HG02943 (cell line): ENCODE results near the gene DMRTA1.
"Not testable (repeated sequence)": the region's sequence is repeated elsewhere in the genome, so short reads cannot be mapped to it uniquely, and the experiment has no call there.

ENCODE experiments used
- ATAC-seq: cut with Tn5 transposase; IDR thresholded peaks from one replicate; pipeline ENCODE4 v1.9.1; 2021; ENCODE audit warnings: mild to moderate bottlenecking, low read depth, moderate library complexity; ENCODE audit not compliant: unreplicated experiment

Gene DMRTA1, protein sequence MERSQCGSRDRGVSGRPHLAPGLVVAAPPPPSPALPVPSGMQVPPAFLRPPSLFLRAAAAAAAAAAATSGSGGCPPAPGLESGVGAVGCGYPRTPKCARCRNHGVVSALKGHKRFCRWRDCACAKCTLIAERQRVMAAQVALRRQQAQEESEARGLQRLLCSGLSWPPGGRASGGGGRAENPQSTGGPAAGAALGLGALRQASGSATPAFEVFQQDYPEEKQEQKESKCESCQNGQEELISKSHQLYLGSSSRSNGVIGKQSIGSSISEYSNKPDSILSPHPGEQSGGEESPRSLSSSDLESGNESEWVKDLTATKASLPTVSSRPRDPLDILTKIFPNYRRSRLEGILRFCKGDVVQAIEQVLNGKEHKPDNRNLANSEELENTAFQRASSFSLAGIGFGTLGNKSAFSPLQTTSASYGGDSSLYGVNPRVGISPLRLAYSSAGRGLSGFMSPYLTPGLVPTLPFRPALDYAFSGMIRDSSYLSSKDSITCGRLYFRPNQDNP

DNA sequence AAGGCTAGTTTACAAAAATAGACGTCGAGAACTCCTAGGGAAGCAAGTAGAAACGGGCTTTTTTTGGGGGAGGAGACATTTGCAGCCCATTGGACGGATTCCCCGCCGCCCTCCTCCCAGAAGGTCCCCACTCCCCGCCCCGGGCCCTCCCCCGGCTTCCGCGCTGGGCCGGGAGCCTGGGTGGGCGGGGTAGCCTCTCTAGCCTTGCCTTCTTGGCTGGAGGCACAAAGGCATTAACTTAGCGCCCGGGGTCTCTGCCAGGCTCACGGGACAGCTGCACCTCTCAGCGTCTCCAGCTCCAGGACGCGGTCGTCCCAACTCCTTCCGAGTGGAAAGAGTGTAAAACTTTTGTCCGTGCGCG, at the start of gene DMRTA1:
TSS of gene DMRTA1 (plus strand) at position 236 of the 361 bp plus-strand sequence. CDS start 242 bp downstream, outside the sequence.
- ATAC-seq: peak; percentile 23

DNA sequence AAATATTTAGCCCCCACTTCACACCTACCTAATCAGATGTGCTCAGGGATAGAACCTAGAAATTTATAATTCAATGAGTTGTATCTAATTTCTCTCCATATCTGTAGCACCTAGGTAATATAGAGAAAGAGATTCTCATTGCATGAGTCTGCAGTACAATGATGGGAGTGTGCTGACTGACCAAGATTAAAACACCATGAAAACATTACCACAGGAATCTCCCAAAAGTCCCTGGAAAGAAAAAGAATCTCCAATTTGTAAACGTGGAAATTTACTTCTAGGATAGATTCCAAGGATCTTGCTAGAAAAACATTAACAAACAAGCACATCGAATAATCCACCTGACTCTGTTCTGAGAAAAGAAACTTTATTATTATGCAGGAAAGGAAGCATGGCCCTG, 45.0 kb upstream of the DMRTA1 start:
- no peak for ATAC-seq

DNA sequence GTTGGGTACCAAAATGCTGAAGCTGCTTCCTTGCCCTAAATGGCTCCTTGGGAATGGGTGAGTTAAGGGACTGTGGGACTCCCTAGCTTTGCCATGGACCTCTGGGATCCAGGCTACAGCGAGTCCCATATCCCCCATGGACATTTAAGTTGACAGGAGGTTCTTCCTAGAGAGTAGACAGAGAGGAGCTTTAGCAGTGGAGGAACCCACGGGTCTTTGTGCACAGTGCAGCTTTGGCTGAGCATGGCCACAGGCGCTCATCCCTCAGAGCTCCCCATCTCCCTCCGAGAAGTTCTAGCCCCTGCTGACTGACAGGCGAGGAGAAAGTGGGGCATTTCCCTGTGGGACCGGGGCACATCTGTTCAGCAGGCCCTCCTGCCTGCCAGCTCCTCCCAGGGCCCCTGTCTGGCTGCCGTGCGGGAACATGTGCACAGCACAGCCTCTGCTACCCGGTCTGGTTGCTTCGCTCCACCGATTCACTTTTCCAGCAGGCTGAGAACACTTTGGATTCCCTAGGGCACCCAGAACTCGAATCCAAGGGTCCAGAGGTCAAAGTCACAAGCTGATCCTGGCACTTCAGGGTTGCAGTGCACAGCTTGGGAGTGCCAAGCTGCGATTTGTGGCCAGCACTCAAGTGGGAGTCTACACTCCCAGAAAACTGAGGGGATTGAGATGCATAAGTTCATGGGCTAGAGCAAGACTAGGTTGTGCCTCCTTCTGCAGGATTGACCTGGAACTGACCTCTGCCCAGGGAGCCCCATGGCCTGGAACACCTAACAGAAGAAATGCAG, 40.6 kb upstream of the DMRTA1 start:
- no peak for ATAC-seq

DNA sequence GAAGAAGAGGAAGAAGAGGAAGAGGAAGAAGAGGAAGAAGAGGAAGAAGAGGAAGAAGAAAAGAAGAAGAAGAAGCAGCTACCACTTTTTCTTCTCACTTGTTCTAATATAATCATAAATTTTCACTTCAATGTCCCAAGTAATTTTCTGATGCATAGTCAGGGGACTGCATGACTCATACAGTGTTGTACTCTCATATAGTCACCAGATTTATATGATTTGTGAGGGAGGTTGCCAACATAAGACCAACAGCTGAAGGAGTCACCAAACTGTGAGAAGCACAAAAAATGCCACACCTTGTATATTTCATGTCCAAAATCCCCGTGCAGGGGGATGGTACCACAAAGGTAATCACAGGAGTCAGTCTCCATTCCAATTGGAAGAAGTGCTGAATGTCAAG, 32.7 kb upstream of the DMRTA1 start:
- ATAC-seq: no peak

DNA sequence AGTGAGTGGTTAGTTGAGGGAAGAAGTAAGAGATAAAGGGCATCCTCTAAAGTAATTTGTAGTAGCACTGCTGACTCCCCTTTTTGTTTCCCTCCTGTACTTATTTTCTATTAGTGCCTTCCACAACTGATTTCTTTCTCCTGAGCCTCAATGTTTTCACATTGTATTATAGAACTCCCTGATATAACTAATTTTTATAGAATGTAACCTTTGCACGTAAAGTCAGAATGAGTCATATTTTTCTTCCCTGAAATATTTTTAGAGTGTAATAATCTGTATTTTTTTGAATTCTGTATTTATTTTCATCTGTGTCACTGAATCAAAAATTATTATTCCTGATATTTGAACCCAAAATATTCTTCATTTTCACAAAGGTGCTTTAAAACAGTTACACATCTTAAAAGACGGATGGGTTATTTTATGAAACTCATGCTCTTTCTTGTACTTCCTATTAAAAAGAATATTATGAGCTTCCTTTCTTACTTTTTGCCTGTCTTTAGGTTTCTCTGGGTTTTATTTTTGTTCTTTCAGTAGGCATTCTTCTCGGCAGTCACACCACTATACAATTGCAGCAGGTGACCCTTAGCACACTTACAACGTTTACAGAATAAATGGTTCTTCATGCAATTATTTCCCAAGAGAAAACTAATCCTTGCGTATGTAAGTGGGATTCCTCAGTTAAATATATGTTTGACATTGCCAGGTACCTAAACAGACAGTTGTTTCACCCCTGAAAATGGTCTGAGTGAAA, 30.5 kb upstream of the DMRTA1 start:
- ATAC-seq: no peak

DNA sequence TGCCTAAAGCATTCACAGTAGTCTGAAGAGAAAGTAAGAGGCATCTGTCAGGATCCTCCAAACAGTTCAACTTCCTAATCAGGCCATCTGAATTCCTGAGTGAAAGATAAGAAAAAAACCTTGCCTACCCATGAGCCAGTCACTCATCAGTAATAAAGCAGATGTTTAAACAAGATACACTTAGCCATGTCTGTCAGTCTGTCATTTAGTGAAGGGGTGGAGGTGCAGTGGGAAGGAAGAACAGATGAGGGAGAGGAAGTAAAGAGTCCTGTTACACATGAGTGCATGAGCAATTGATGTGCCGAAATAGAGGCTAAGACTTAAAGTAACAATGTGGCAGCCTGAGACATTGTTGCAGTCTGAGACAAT, 29.9 kb upstream of the DMRTA1 start:
- ATAC-seq: no peak

DNA sequence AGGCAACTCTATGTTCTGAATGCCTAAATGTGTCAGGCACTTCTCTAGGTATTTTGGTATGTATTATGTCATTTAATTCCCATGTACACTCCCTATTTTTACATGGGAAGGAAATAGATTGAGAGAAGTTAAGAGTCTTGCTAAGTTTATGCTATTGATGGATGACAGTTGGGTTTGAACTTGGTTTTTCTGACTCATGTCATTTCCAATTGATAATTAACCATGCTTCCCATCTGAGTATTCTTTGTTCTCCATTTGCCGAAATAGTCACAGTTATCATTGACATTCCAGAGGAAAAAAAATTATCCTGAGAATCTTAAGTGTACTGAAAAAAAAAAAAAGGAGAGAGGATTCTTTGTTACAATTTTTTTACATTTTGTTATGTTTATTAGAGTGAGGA, 23.1 kb upstream of the DMRTA1 start:
- no peak for ATAC-seq

DNA sequence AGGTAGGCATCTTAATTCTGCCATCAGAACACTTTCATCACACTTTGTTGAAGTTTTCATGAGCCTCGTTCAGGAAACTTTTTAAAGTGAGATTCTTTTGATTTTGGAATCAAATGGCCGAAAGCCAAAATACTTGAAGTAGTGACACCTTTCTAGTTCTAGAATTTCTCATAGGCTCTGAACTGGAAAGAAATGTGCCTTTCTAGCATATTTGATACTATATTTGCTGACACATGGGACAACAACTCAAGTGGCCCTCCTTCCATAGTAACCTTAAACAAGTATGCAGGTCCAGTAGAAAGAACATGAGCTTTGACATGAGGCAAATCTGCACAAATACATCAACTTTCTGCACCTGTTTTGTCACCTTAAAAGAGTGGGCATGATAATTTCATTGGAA, 22.0 kb upstream of the DMRTA1 start:
- ATAC-seq: no peak

DNA sequence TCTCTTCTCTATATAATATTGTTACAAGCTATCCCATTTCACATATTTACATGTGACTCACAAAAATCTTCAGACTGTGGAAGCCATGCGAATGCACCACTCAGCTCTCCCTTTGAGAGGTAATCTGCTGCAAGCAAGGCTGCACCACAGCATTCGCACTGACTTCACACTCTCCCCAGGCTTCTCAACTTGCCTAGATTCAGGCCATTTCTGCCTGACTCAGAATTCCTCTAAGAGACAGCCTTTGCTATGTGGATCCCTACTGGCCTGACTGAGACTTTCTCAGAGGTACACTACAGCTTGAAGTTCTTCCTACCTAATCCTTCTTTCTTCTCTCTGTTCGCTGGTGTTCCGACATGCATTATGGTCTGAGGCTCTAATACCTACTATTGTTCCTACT, 21.1 kb upstream of the DMRTA1 start:
- ATAC-seq: no peak

DNA sequence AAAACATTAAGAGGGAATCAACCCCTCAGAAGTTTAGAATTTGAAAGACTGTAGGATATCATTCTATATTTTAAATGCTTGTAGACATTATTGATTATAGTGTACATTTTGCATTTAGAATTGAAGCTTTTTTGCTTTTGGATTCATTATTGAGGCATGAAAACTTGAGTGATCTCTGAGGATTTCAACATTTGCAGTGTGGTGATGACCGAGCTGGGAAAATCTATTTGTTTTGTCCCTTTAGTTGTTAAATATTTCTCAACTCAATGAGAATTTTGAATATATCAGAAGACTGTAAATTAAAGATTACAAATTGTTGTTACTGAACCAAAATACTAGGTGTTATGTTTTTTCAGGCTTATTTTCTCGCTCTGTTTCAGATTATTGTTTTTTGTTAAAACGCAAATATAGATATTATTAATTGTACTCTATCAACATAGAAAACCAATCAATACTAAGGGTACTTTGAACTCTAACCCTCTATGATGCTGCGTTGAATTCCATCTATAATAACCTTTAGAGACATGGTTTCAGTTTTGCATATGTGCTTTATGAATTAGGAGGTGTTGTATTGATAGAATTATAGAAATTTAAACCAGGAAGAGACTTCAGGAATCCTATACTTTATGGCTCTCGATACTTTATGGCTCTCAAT, 19.3 kb upstream of the DMRTA1 start:
- ATAC-seq: no peak

DNA sequence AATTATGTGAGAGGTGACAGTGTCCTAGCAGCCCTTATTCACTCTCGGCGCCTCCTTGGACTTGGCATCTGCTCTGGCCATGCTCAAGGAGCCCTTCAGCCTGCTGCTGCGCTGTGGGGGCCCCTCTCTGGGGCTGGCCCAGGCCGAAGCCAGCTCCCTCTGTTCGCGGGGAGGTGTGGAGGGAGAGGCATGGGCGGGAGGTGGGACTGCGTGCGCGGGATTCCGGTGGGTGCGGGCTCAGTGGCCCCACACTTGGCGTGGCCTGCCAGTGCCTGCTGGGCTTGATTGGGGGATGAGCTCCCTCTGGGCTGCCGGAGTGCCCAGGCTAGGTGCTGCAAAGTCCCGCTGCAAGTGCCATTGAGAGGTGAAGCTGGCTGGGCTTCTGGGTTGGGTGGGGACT, 12.9 kb upstream of the DMRTA1 start:
- no peak for ATAC-seq

DNA sequence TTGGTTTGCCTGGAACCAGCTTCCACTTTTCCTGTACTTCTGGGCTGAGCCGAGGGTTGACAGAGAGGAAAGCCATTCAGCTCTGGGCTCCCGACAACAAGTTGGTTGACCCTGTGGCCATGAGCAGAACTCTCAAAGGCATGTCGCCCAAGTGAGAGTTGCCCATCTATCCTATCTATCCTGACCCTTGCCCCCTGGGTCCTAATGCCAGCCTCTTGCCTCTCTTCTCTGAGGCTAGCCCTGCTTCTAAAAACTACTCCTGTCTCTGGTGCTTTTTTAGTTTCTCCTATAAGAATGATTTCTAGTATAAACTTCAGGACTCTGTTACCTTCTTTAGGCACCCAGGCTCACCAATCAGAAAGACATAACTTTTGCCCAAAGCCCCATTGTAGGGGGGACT, 11.4 kb upstream of the DMRTA1 start:
- ATAC-seq: not testable (repeated sequence)

DNA sequence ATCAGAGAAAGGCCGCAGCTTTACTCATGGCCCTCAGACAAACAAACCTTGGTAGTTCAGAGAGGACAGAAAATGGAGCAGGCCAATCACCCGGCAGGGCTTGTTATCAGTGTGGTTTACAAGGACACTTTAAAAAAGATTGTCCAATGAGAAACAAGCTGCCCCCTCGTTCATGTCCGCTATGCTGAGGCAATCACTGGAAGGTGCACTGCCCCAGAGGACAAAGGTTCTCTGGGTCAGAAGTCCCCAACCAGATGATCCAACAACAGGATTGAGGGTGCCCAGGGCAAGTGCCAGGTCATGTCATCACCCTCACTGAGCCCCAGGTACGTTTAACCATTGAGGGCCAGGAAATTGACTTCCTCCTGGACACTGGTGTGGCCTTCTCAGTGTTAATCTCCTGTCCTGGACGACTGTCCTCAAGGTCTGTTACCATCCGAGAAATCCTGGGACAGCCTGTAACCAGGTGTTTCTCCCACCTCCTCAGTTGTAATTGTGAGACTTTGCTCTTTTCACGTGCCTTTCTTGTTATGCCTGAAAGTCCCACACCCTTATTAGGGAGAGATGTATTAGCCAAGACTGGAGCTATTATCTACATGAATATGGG, 9.1 kb upstream of the DMRTA1 start:
- ATAC-seq: not testable (repeated sequence)

DNA sequence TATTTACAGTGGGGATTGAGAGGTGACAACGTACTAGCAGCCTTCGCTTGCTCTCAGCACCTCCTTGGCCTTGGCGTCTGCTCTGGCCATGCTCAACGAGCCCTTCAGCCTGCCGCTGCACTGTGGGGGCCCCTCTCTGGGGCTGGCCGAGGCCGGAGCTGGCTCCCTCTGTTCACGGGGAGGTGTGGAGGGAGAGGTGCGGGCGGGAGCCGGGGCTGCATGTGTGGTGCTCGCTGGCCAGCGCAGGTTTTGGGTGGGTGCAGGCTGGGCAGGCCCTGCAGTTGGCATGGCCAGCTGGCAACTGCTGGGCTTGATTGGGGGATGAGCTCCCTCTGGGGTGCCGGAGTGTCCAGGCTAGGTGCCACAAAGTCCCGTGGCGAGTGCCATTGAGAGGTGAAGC, 5.8 kb upstream of the DMRTA1 start:
- no peak for ATAC-seq

DNA sequence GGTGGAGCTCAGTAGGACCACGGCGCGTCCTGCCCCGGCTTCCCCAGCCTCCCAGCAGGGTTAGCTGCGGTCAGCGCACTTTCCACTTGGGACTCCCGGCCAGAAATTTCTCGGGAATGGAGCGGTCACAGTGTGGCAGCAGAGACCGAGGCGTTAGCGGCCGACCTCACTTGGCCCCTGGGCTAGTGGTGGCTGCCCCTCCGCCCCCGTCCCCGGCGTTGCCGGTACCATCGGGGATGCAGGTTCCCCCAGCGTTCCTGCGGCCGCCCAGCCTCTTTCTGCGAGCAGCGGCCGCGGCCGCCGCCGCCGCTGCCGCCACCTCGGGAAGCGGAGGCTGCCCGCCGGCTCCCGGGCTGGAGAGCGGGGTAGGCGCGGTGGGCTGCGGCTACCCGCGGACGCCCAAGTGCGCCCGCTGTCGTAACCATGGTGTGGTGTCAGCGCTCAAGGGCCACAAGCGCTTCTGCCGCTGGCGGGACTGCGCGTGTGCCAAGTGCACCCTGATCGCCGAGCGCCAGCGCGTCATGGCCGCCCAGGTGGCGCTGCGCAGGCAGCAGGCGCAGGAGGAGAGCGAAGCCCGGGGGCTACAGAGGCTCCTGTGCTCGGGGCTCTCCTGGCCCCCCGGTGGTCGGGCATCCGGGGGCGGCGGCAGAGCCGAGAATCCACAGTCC, 460 bp downstream of the DMRTA1 start:
- ATAC-seq: peak; percentile 57

DNA sequence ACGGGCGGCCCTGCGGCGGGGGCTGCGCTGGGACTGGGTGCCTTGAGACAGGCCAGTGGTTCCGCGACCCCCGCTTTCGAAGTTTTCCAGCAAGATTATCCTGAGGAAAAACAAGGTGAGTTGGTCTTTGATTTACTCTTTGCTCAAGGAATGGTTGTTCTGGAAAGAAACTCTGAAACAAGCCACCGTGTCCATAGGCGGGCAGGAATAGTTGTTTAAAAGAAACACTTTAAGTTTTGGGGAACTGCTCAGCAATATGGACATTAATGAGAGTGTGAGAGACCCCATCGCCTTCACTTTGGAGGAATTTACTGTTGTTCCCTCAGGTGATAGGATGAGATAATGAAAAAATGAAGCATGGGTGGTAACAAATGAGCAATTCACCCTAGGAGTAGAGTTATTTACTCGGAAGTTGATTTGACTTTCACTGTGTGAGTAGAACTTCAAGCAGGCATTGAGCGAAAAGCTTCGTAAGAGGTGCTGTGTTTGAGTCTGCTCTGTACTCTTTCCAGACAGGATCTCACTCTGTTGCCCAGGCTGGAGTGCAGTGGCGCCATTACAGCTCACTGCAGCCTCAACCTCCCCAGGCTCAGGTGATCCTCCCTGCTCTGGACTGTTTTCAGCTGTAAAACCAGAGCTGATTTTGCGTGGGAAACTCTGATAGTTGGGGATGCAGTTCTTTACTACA, 1.1 kb downstream of the DMRTA1 start:
- peak; percentile 17 for ATAC-seq

DNA sequence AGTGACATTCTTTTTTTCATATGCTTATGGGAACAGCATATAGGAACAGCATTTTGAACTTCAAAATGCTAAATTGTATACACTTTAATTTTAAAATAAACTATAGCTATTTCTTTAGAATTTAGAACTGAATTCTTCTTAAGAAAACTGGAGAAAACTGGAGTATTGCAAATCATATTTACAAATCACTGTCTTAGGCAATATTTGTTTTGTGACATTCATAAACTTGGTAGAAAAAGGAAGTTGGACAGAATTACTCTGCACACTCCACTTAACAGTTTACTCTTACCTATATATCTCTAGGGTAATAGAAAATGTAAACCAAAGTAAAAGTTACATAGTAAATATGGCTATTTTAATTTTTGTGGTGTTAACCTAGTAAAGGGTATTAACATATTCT, 3.1 kb downstream of the DMRTA1 start:
- no peak for ATAC-seq

DNA sequence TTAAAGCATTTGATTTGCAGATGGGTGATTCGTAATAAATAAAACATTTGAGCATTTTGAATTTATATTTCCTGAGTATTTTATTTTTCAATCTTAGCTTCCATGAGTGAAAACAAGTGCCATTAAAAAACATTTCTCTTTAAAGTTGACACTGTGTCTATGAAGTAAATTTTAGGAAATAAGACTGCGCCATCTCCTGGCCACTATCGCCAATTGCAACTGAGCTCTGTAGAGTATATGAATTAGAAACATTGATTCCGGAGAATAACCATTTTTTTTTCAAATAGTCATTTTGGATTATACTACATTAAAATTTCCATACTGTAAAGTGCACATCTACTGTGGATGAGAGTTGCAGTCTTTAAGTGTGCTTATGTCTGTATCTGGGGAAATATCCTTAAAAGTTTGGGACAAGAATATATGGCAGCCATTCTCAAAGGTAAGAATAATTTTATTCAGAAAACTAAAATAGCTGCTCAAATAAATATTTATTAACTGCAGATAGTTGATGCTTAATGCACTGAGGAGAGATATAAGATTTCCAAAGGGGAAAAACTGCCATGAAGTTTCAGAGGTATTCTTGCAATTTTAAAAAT, 5.9 kb downstream of the DMRTA1 start:
- ATAC-seq: no peak

DNA sequence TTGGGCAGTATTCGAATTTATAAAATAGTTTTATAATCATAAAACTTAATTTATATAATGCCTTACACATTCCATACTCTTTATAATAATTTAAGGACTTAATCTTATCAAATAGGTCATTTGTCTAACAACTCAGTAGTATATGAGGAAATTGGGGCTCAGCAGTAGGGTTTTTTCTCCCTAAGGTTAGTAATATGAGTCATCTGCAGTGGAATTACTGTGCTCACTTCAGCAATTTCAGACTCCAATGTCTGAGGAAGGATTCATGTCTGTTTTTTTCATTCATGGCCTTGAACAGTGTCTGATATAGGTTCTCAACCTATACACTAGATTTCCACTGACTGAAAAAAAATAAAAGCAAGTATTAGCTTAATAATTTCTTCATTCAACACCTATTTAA, 7.4 kb downstream of the DMRTA1 start:
- no peak for ATAC-seq
